NCI-H82 treated with DMSO at 0.1 percent for 48 hours (cell line): ENCODE data around the gene PEX5.

ENCODE experiments used
- DNase-seq: peaks from one replicate; lab custom pipeline; 2025; ENCODE audit not compliant: unreplicated experiment; lab: John Stamatoyannopoulos, UW

PEX5 gene

DNA sequence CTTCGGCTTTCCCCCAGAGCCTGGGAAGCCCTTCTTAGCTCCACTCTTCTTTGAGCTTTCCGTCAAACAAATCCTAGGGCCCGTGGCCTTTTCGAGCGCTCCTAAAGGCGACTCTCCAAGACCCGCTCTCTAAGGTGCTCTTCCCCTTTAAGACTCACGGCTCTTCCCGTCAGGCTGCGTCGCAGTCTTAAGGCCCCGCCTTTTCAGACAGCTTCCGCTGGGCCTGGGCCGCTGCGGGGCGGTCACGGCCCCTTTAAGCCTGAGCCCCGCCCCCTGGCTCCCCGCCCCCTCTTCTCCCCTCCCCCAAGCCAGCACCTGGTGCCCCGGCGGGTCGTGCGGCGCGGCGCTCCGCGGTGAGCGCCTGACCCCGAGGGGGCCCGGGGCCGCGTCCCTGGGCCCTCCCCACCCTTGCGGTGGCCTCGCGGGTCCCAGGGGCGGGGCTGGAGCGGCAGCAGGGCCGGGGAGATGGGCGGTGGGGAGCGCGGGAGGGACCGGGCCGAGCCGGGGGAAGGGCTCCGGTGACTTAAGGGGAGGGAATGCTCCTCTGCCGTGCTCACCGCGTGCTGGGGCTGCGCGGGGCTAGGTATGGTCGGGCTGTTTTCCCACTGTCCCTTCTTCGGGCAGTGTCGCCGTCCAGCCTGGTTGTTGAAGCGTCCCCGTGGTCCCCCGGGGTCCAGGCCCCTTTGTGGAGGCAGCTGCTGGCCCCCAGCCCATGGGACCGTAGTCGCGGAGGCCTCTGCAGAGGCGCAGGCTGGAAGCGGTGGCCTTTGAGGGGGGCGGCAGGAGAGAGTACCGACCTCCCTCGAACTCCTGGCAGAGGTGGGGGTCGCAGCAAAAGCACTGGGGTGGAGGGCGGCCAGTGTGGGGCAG, at the start of gene PEX5:
Gene PEX5, plus strand, starts transcription at position 289 of the 870 bp plus-strand sequence. CDS start 692 bp downstream, outside the sequence.
- peak; percentile 89 for DNase-seq

DNA sequence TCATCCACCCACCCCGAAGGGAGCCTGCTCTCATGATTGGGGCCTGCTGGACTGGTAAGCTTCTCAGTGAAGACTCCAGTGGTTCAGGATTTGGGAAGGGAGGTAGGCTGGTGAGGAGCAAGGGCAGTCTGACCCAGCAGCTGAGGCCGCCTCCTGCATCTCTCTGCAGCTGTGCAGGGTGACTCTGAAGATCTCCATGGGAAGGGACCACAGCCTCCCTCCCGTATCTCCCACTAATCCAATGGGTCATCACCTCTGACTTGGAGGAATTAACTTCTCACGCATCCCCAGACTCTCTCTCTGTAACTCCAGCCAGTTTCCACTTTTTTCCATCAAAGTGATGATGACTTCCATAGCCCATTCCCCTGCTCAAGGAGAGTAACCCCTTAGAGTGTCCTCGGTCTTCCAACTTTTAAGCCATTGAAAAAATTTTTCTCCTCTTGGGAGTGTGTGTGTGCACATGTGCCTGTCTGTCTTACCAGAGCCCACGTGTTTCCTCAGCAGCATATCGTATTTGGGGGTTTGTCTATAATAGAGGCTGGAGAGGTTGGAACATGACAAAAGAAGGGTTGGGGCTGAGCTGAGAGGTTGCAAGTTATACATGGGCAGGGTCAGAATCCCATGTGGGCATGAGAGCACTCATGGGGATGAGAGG, 48.0 kb upstream of the PEX5 start:
- DNase-seq, result no peak

DNA sequence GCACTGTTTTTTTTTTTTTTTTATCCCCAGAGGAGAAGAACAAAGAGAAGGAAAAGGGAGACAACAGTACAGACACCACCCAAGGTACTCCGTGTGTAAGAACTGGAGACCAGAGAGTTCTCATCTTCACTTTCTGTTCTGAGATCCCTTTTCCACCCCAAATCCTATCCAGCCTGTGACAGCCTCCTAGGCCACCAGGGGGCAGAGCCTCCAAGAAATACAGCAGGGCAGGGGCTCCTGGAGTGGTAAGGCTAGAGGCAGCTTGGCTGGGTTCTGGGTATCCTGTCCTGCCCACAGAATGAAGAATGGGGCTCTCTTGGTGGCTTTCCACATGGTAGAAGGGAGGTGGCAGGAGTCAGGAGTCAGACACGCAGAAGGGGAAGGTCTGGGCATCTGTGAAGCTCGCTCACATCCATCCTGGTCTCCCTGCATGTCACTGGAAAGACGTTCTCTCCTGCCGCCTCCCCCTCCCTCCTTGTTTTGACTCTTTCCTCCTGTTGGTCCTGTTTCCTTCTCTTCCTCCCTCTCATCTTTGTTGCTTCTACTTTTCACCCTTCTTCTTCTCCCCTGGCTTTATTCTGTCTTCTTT, 47.3 kb upstream of the PEX5 start:
- peak; percentile 8 for DNase-seq

DNA sequence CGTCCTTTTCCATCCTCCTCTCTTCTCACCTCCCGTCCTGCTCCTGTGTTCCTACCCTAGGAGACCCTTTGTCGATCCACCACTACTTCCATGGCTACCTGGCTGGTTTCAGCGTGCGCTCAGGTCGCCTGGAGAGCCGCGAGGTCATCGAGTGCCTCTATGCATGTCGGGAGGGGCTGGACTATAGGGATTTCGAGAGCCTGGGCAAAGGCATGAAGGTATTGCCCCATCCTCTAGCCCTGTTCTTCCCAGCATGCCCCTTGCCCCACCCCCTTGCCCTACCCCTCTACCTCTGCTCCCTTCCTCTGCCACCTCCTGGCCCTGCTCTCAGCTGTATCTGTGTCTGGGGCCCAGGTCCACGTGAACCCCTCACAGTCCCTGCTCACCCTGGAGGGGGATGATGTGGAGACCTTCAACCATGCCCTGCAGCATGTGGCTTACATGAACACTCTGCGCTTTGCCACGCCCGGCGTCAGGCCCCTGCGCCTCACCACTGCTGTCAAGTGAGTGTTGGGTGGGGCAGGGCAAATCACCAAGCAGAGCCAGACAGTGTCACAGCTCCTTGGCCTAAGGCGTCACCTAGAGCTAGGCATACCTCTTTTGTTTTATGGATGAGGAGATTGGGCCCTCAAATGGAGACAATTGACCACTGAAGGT, 46.5 kb upstream of the PEX5 start:
- no peak for DNase-seq

DNA sequence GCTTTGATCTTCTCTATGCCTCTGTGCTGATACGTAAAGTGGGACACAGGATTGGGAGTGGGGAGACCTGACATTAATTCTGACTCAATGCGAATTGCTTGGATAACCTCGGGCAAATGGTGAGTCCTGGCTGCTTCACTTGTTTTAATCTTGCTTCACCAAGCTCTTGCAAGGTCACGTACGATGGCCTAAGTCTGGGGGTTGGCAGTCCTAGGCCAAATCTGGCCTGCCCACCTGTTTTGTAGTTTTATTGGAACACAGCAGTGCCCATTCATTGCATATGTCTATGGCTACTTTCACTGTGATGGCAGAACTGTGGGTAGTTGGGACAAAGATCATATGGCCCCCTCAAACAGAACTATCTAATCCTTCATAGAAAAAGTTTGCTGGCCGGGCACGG, 45.9 kb upstream of the PEX5 start:
- no peak for DNase-seq

DNA sequence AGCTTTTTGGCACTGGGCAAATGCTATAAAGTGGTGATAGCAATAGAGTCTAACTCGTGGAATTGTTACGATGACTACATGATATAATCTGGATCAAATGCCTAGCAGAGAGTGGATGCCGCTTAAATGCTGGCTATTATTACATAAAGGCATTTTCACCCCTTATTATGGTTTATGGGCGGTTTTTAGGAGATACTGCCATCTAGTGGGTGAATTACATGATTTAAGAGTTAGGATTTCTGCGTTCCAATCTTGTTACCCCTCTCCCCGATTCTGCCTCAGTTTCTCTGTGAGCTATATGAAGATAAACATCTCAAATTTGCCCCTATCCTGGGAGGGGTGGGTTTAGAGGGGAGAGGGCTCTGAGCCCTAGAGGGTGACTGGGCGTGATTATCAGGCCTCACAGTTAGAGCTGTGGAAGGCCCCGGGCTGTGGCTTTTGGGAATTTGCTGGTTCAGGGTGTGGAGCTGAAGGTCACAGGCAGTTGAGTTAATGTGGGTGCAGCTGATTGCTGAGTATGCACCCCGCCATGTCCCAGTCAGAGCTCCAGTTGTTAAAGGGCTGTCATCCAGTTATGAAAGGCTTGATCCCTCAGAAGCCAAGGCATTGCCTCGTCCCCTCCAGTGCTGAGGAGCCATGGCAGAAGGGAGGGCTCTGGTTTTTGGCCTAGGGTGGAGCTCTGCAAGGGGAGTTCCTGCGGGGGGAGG, 44.9 kb upstream of the PEX5 start:
- peak; percentile 14 for DNase-seq

DNA sequence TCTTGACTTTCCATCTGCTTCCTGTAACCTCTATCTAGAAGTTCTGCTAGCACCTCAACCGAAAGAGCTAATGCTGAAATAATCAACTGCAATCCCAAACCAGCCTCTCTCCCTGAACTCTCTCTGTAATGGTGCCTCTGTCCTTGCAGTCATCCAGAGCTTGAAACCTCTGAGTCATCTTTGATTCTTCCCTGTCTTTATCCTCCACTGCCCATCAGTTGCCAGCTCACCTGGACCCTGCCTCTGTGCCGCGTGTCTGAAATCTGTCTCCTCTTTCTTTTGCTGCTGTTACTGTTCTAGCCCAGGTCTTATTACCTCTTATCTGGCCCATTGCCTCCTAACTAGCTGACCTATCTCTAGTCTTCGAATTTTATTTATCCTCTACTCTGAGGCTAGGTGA, 43.8 kb upstream of the PEX5 start:
- no peak for DNase-seq

DNA sequence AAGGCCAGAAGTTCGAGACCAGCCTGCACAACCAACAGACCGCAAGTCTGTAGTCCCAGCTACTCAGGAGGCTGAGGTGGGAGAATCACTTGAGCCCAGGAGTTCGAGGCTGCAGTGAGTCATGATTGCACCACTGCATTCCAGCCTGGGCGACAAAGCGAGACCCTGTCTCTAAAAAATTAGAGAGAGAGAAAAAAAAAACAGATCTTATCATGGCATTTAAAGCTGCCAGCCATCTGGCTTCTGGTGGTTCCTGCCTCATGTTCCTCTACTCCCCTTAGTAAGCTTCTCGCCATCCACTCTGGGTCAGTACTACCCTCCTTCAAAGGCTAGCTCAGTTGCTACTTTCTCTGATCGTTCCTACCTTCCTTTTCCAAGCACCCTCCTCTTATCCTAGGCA, 43.3 kb upstream of the PEX5 start:
- DNase-seq, result no peak

DNA sequence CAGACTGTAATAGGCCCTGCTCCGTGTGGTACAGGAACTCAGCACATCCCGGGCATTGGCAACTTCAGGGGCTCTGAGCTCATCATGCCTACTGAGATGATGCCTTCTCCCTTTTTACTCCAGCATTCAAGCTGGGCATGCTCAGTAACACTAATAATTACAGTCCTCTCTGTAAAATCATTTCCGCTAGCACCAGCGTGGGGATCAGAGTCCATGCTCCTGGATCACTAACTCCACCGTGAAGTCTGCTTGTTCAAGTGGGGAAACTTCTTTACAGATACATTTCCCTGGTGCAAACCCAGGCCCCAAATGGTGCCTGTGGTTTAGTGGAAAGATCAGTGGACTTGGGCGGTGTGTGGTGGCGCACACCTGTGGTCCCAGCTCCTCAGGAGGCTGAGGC, 42.6 kb upstream of the PEX5 start:
- DNase-seq, result no peak

DNA sequence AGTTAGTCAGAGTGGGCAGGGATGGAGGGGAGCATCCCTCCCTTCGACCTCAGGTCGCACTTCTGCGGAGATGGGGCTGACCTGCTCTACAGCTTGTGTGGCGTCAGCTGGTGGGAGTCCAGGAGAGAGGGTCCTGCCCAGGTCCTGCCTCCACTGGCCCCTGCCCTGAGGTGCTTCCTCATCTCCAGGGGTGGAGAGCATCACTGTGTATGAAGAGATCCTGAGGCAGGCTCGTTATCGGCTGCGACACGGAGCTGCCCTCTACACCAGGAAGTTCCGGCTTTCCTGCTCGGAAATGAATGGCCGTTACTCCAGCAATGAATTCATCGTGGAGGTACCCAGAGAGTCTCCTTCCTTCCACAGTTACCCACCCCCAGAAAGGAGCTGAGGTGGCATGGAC, 39.1 kb upstream of the PEX5 start:
- no peak for DNase-seq

DNA sequence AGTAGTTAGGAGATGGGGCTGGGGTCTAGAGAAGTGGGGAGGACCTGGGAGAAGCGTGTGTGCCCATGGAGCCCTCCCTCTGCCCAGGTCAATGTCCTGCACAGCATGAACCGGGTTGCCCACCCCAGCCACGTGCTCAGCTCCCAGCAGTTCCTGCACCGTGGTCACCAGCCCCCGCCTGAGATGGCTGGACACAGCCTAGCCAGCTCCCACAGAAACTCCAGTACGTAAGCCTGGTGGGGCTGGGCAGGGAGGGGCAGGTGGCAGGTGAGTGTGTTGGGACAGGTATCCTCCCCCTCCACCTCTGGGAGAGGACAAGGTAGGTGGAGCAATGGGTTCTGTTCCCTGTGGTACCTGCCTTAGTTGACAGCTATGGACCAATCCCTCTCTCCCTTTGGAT, 38.6 kb upstream of the PEX5 start:
- no peak for DNase-seq

DNA sequence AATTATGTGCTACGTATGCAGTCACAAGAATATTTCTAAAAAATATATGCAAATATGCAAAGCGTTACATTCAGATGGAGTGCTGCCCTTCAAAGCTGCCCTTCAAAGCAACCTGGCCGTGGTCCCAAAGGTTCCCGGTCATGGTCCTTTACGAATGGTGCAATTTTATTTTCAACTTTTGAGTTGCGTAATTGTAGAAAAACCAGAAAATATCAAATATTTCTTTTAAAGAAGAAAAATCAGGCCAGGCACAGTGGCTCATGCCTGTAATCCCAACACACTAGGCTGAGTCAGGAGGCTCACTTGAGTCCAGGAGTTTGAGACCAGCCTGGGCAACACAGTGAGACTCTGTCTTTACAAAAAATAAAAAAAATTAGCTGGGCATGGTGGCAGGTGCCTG, 38.0 kb upstream of the PEX5 start:
- DNase-seq, result no peak

DNA sequence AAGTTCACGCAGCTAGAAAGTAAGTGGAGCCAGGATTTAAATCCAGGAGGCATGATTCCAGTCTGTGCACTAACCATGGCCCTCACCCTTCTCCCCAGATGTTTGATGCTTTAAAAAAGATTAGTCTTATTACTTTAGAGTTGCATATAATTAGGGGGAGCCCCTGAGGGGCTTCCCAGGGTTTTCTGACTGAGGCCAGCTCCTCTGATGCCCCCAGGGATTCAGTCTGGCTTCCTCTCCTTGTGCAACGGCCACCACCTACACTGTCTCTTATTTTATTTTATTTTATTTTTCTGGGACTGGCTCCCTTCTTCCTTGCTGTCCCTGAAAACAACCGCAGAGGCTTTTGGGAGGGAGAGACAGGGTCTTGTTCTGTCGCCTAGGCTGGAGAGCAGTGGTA, 36.7 kb upstream of the PEX5 start:
- no peak for DNase-seq

DNA sequence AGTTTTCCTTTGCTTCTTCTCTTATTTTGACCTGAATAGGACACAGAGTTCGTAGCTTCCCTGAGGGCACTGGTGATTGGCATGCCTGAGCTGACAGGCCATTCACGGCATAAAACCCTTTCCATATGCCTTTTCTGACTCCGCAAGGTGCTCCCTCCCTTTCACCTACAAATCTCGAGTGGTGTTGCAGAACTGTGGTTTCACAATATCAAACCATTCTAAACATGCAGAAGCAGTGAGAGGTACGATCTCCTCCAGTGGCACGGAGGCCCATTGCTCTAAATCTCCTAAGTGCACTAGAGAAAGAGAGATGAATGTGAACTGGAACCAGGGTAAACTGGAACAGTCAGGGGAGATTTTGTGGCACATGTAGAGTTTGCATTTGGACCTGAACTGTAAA, 35.4 kb upstream of the PEX5 start:
- DNase-seq, result no peak

DNA sequence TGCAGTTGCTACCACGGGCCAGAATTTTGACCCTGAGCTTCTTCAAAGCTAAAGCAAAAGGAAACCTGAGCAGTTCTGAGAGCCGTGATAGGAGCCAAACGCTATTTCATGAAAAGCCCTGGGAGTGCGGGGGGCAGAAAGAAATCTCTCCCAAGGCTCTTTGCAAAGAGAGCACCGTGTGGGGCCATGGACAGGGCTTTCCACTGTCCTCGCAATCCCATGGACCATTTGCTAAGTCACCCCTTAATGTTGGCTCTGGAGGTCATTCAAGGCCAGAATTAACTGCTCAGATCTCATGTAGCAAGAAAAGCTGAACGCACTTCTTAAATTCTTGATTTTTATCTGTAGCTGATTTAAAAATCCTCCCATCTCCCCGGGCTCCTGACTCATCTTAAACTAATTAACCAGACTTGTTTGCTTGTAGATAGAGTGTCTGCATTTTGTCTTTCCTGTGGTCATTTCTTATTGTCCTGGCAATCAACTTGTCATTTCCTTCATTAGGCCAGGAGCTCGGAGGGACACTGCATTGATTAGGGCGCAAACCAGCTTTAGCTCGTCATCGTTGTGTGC, 34.5 kb upstream of the PEX5 start:
- no peak for DNase-seq

DNA sequence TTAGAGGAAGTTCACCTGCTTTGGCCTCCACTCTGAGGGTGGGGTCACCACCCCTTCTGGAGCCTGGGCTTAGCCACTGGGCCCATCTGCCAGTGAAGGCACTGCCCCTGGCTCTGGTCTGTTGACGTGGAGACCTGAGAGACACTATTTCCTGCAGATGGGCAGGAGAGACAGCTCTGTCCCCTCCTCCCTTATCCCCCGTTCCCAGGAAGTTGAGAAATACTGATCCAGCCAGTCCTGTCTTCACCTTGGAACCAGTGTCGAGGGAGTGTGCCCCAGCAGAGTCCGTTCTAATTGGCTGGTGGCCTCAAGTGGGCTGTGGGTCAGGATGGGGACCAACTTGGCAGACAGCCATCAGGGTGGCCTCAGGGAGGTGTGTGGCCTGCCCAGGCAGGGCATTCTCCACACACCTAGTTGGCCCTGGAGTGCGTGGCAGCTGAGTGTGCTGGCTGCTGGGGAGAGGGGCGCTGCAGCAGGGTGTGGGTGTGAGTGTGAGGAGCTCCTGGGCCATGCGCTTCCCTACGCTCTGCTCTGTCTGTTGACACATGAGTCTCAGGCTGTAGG, 33.9 kb upstream of the PEX5 start:
- peak; percentile 56 for DNase-seq

DNA sequence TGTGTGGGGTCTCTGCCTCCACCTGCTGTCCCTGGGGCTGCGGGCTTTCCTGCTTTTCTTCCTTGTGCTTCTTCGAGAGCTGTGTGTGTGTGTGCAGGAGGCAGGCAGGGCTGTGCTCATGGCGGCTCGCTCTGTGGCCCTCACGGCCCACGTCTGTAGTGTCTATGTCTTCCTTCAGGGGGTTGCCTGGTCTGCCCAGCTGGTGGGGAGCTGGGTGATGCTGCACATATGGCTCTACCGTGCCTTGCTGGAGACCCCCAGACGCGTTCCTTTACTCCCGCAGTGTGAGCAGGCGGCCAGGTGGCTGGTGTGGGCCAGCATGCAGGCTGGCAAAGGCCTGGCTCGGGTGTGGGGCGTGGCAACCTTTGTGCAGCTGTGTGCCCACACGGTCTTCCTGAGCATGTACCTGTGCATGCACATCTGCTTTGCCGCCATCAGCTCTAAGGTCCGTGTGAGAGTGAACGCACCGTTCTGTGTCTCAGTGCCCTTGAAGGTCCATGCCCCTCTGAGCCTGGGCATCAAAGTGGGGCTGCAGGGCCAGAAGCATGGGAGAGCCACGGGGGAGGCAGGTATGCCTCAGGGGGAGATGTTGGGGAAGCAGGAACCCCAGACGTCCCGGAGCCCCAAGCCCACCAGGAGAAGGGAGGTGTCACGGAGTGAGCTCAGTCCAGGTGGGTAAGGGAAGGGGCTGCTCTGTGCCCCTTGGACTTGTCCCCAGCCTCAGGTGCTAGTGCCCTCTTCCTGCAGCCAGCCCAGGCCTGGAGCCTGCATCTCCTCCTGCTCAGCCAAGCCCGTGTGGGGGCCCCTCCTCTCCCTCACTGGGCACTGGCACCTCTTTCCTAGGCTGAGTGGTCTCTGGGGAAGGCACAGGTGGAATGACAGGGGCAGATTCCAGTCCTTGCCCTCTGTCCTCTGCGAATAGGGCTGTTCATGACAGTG, 33.0 kb upstream of the PEX5 start:
- DNase-seq, result no peak

DNA sequence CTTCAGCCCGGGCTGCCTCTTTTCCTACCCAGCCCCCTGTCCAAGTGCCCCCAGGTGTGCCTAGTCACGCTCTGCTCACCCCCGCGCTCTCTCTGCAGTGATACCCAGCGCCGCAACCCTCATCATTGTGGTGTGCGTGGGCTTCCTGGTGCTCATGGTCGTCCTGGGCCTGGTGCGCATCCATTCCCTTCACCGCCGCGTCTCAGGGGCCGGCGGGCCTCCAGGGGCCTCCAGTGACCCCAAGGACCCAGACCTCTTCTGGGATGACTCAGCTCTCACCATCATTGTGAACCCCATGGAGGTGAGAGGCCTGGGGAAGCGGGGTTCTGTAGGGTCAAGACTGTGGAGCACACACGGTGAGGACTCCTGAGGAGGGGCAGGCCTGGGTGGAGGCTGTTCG, 32.1 kb upstream of the PEX5 start:
- DNase-seq, result no peak
